A673 (cell line): ENCODE results near the gene PIPOX.

Experiments used
- EZH2 ChIP-seq: fragments of 200-600 bp; sonication (generic); IDR thresholded peaks from 2 replicates; pipeline ENCODE4 v1.6.1; 2017; ENCODE audit warnings: borderline replicate concordance, low read depth, mild to moderate bottlenecking, mixed read lengths, antibody characterized with exemption, low read length; ENCODE audit not compliant: poor library complexity, severe bottlenecking
- TF ChIP-seq, protein P1 (sequence below): fragments of 300-800, 200-600 bp; sonication (generic); conservative IDR thresholded peaks from 2 replicates; pipeline ENCODE4 v1.5.1; 2017; ENCODE audit warnings: low read depth, mild to moderate bottlenecking, antibody characterized with exemption, low read length, moderate library complexity, mixed read lengths

DNA sequence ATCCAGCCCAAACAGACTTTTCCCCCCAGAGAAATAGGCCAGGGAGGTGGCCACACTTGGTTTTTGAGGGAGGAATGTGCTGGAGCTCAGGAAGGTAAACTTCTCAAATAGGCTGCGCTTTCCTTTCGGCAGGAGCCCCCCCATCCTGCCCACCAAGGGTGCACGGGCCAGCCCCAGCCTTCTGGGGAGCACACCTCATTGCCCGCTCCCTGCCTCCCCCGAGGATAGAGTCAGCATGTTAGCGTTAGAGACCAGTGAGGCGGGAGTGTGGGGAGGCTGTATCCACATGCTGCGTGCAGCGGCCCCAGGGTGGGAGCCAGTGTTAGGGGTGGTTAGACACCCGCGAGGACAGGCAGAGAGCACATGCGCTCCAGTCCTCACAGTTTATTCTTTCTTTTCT is 42.3 kb downstream of the PIPOX start:
- TF ChIP-seq, protein P1, sequence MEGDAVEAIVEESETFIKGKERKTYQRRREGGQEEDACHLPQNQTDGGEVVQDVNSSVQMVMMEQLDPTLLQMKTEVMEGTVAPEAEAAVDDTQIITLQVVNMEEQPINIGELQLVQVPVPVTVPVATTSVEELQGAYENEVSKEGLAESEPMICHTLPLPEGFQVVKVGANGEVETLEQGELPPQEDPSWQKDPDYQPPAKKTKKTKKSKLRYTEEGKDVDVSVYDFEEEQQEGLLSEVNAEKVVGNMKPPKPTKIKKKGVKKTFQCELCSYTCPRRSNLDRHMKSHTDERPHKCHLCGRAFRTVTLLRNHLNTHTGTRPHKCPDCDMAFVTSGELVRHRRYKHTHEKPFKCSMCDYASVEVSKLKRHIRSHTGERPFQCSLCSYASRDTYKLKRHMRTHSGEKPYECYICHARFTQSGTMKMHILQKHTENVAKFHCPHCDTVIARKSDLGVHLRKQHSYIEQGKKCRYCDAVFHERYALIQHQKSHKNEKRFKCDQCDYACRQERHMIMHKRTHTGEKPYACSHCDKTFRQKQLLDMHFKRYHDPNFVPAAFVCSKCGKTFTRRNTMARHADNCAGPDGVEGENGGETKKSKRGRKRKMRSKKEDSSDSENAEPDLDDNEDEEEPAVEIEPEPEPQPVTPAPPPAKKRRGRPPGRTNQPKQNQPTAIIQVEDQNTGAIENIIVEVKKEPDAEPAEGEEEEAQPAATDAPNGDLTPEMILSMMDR = no peak
- no peak for TF ChIP-seq EZH2
